DMS 273 treated with DMSO at 0.1 percent for 48 hours (cell line): ENCODE data around the gene ELN.

Experiments
- DNase-seq: peaks from one replicate; lab custom pipeline; 2025; lab: John Stamatoyannopoulos, UW

Gene ELN

GRCh38 chr7:74095135-74095534 lies 67.2 kb downstream of the ELN start:
- DNase-seq, result no peak

GRCh38 chr7:74097937-74098614 lies 70.1 kb downstream of the ELN start:
- no peak for DNase-seq

GRCh38 chr7:74099031-74099430 lies 71.1 kb downstream of the ELN start:
- no peak for DNase-seq

- no peak for DNase-seq
Measured at GRCh38 chr7:74101061-74101681, 73.2 kb downstream of the ELN start.

- no peak for DNase-seq
Measured at GRCh38 chr7:74103219-74103772, 75.3 kb downstream of the ELN start.

GRCh38 chr7:74104702-74105101 lies 76.7 kb downstream of the ELN start:
- DNase-seq, result no peak

GRCh38 chr7:74105992-74106391 lies 78.0 kb downstream of the ELN start:
- DNase-seq, result no peak

GRCh38 chr7:74106846-74107245 lies 78.9 kb downstream of the ELN start:
- DNase-seq, result no peak

- DNase-seq, result no peak
Measured at GRCh38 chr7:74115326-74115725, 87.4 kb downstream of the ELN start.

- DNase-seq, result no peak
Measured at GRCh38 chr7:74116356-74116755, 88.4 kb downstream of the ELN start.
